DOHH2 (cell line): ENCODE results near the gene KRT5.

Source experiments
- EZH2phosphoT487 ChIP-seq: fragments of 200-600 bp; sonication (generic); IDR thresholded peaks from 2 replicates; pipeline ENCODE4 v1.6.1; 2017; ENCODE audit warnings: borderline replicate concordance, mild to moderate bottlenecking, antibody characterized with exemption, low read length, moderate library complexity, mixed read lengths
- TF ChIP-seq, protein P1 (sequence below): fragments of 200-600 bp; sonication (generic); IDR thresholded peaks from one replicate; pipeline ENCODE4 v1.5.1; 2014; ENCODE audit warnings: antibody characterized with exemption, mild to moderate bottlenecking, low read depth, low read length; ENCODE audit not compliant: poor library complexity, severe bottlenecking

- TF ChIP-seq, protein P1, sequence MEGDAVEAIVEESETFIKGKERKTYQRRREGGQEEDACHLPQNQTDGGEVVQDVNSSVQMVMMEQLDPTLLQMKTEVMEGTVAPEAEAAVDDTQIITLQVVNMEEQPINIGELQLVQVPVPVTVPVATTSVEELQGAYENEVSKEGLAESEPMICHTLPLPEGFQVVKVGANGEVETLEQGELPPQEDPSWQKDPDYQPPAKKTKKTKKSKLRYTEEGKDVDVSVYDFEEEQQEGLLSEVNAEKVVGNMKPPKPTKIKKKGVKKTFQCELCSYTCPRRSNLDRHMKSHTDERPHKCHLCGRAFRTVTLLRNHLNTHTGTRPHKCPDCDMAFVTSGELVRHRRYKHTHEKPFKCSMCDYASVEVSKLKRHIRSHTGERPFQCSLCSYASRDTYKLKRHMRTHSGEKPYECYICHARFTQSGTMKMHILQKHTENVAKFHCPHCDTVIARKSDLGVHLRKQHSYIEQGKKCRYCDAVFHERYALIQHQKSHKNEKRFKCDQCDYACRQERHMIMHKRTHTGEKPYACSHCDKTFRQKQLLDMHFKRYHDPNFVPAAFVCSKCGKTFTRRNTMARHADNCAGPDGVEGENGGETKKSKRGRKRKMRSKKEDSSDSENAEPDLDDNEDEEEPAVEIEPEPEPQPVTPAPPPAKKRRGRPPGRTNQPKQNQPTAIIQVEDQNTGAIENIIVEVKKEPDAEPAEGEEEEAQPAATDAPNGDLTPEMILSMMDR, result no peak
- TF ChIP-seq EZH2phosphoT487, result no peak
These were observed 977 bp upstream of the KRT5 start for GRCh38 chr12:52521175-52521567.
